CD4-positive, alpha-beta T cell (primary cell): ENCODE data around the gene SCGB1C2. TPM values are rescaled to one million over a fixed set of nuclear protein-coding genes. Genes with fewer than 3 reads are reported as not detected.

Experiments used
- ATAC-seq: fragments of 200-7000 bp; cut with Tn5 transposase; one replicate; pipeline ENCODE4 v1.10.0; 2022; ENCODE audit warnings: mild to moderate bottlenecking; ENCODE audit not compliant: poor library complexity
- CTCF ChIA-PET: fragments of 350-600 bp; sonication (Branson Sonifier 250); formaldehyde crosslinking; loops from one replicate; lab custom pipeline; 2021; ENCODE audit warnings: antibody characterized with exemption, inconsistent platforms; lab: Charles Lee
- POLR2A ChIA-PET: fragments of 350-600 bp; sonication (Branson Sonifier 250); formaldehyde crosslinking; loops from one replicate; lab custom pipeline; 2021; ENCODE audit warnings: antibody characterized with exemption, inconsistent platforms; lab: Charles Lee
- DNase-seq, 14 experiments: peaks; one replicate each; pipeline ENCODE4 v3.0.0-alpha.2; 2013 to 2020; ENCODE audit warnings: mixed read lengths in 2 of 14
- H3K27ac ChIP-seq, 2 donors: one replicate each; pipeline versions ENCODE4 v1.5.1 to v1.7.0; 2013; ENCODE audit warnings: low read length in 2 of 2, low read depth in 1 of 2, mild to moderate bottlenecking in 1 of 2
- H3K27me3 ChIP-seq, 2 experiments: 1 replicate in 1 of 2; 2 replicates in 1 of 2; pipeline versions ENCODE4 v1.6.1 to v1.7.0; 2013; ENCODE audit warnings: low read length in 2 of 2, control low read depth in 1 of 2, mild to moderate bottlenecking in 1 of 2, moderate library complexity in 1 of 2; ENCODE audit not compliant: insufficient read depth in 2 of 2, control insufficient read depth in 1 of 2
- H3K36me3 ChIP-seq: one replicate; pipeline ENCODE4 v1.6.1; 2013; ENCODE audit warnings: low read length, control low read depth; ENCODE audit not compliant: insufficient read depth
- H3K4me1 ChIP-seq: one replicate; pipeline ENCODE4 v1.6.1; 2013; ENCODE audit warnings: low read length, control low read depth; ENCODE audit not compliant: insufficient read depth
- H3K4me3 ChIP-seq: one replicate; pipeline ENCODE4 v1.5.1; 2013; ENCODE audit warnings: mild to moderate bottlenecking, low read length, moderate library complexity
- H3K9me3 ChIP-seq, 2 experiments: 1 replicate in 1 of 2; 2 replicates in 1 of 2; pipeline versions ENCODE4 v1.6.1 to v1.7.0; 2013; ENCODE audit warnings: low read length in 2 of 2, mild to moderate bottlenecking in 2 of 2, control low read depth in 1 of 2, moderate library complexity in 1 of 2; ENCODE audit not compliant: control insufficient read depth in 1 of 2, insufficient read depth in 1 of 2
- H3K27ac Mint-ChIP-seq: one replicate; pipeline ENCODE4 v1.8.0; 2020; ENCODE audit warnings: mixed read lengths
- H3K27me3 Mint-ChIP-seq: one replicate; pipeline ENCODE4 v1.8.0; 2021; ENCODE audit warnings: mixed read lengths
- H3K36me3 Mint-ChIP-seq: one replicate; pipeline ENCODE4 v1.8.0; 2021; ENCODE audit warnings: low read depth, mixed read lengths
- H3K4me1 Mint-ChIP-seq: one replicate; pipeline ENCODE4 v1.8.0; 2021; ENCODE audit warnings: low read depth, mixed read lengths
- H3K4me3 Mint-ChIP-seq: one replicate; pipeline ENCODE4 v1.8.0; 2020; ENCODE audit warnings: mild to moderate bottlenecking, mixed read lengths
- H3K9me3 Mint-ChIP-seq: one replicate; pipeline ENCODE4 v1.8.0; 2020; ENCODE audit warnings: mixed read lengths
- intact Hi-C, 2 experiments: fragments of 100-400 bp; cut with DNase I in 1 of 2; cut with micrococcal nuclease in 1 of 2; formaldehyde crosslinking; loops; one replicate each; pipeline versions ENCODE4 v1.15.1 to v1.9.0; 2023 to 2025; cut with DNase I, micrococcal nuclease
- total RNA-seq, 174 experiments: library from RNA in 2 of 174; stranded (reverse) in 2 of 174; gene quantifications; one replicate each; pipeline ENCODE4 v1.2.3 and lab custom pipeline; 2021 to 2026
- TF ChIP-seq, protein P1 (sequence below): fragments of 200-600 bp; IDR thresholded peaks from one replicate; pipeline ENCODE4 v1.8.0; 2022; ENCODE audit warnings: antibody characterized with exemption, mild to moderate bottlenecking

The SCGB1C2 gene
- total RNA-seq, 2 experiments from 2014 or later, result not detected

DNA sequence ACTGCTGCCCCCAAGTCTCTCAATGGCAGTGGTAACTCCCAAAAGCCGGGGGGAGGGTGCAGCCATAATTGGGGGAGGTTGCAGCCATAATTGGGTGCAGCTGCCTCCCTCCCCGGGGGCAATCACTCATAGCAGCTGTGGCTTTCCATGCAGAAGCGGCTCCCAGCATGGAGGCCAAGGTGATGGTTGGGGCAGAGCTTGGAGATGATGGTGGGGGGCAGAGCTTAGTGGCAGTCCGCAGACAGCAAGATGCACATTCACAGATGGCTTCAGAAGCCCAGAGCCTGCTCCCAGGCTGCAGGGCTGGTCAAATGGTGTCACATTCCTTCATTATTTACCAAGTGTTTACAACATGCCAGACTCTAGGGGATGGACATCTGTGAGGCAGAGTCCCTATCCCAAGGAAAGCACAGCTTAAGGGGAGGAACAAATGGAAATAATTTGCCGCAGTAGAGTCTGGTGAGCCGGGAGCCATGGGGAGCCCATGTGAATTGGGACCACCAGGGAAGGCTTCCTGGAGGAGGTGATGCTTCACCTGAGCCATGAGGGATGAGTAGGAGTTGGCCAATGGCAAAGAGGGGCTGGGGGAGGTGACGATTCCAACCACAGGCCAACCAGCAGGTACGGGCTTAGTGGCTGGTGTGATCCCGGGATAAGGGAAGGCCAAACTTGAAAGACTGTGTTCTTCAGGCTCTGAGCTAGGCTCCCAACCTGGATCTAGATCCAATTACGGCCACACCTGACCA is 36.0 kb downstream of the SCGB1C2 start:
- H3K4me1 Mint-ChIP-seq, result no peaks in the 10 kb centered on the region
- no peak overlapping the region for H3K4me3 Mint-ChIP-seq
- Histone ChIP-seq H3K36me3 (no peaks in the 10 kb centered on the region), H3K4me3 (no peak overlapping the region), H3K27ac (no peak overlapping the region), H3K9me3 (peaks cover 0 to 5% of the 10 kb centered on the region in 2 experiments), H3K4me1 (no peaks in the 10 kb centered on the region), H3K27me3 (peaks cover 6 to 11% of the 10 kb centered on the region in 2 experiments)
- no peaks in the 10 kb centered on the region for H3K36me3 Mint-ChIP-seq
- TF ChIP-seq, protein P1, sequence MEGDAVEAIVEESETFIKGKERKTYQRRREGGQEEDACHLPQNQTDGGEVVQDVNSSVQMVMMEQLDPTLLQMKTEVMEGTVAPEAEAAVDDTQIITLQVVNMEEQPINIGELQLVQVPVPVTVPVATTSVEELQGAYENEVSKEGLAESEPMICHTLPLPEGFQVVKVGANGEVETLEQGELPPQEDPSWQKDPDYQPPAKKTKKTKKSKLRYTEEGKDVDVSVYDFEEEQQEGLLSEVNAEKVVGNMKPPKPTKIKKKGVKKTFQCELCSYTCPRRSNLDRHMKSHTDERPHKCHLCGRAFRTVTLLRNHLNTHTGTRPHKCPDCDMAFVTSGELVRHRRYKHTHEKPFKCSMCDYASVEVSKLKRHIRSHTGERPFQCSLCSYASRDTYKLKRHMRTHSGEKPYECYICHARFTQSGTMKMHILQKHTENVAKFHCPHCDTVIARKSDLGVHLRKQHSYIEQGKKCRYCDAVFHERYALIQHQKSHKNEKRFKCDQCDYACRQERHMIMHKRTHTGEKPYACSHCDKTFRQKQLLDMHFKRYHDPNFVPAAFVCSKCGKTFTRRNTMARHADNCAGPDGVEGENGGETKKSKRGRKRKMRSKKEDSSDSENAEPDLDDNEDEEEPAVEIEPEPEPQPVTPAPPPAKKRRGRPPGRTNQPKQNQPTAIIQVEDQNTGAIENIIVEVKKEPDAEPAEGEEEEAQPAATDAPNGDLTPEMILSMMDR, result no peak
- intact Hi-C loops, result no loop called here
- CTCF ChIA-PET, result no interaction called here
- H3K9me3 Mint-ChIP-seq, result no peaks in the 10 kb centered on the region
- DNase-seq (no peak), ATAC-seq (no peak)
- POLR2A ChIA-PET, result no interaction called here
- H3K27ac Mint-ChIP-seq, result no peak overlapping the region
- peaks cover 17% of the 10 kb centered on the region for H3K27me3 Mint-ChIP-seq

DNA sequence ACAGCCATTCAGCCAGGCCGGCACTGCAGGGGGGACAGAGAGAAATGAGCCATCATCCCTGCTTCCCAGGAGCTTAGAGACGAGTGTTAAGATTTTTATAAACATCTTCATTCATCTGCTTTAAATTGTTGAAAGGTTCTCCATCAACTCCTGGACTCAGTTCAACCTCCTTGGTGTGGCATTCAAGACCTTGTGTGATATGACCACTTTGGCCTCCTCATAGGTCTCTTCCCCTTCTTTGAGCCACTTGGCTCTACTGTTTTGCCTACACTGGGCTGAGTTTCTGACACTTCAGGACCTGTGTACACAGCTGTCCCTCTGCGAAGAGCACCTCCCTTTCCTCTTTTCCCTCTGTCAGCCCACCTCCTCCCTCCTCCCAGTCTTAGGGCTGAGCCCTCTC is 39.8 kb downstream of the SCGB1C2 start:
- Histone ChIP-seq H3K9me3 (peaks cover 0 to 15% of the 10 kb centered on the region in 2 experiments), H3K4me1 (no peaks in the 10 kb centered on the region), H3K4me3 (no peak overlapping the region), H3K36me3 (no peaks in the 10 kb centered on the region), H3K27me3 (peaks cover 23 to 32% of the 10 kb centered on the region in 2 experiments), H3K27ac (no peak overlapping the region)
- intact Hi-C loops, result no loop called here
- TF ChIP-seq, protein P1, result no peak
- DNase-seq (no peak), ATAC-seq (no peak)
- Mint-ChIP-seq H3K36me3 (no peaks in the 10 kb centered on the region), H3K4me1 (no peaks in the 10 kb centered on the region), H3K27ac (no peak overlapping the region), H3K27me3 (peaks cover 26% of the 10 kb centered on the region), H3K9me3 (no peaks in the 10 kb centered on the region), H3K4me3 (no peak overlapping the region)
- ChIA-PET CTCF (no interaction called here), POLR2A (no interaction called here)

DNA sequence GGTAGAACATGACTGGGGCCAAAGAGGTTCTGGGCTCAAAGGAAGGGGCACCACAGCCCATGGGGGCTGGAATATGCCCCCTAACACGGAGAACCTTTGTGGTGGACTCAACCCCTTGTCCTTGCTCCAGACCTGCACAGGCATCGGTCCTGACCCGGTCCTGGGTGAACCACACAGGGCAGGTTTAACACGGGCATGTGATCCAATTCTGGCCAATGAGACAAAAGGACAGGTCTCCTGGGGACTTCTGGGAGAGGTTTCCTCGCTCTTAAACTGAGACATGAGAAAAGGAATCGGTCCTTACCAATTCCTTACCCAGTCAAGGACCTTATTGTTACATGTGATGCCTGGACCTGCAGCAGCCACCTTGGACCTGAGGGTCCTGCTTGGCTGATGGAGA is 40.4 kb downstream of the SCGB1C2 start:
- ChIA-PET POLR2A (no interaction called here), CTCF (no interaction called here)
- Histone ChIP-seq H3K9me3 (peaks cover 0 to 19% of the 10 kb centered on the region in 2 experiments), H3K27me3 (peaks cover 29 to 38% of the 10 kb centered on the region in 2 experiments), H3K36me3 (no peaks in the 10 kb centered on the region), H3K27ac (no peak overlapping the region), H3K4me3 (no peak overlapping the region), H3K4me1 (no peaks in the 10 kb centered on the region)
- no peak for DNase-seq
- no peaks in the 10 kb centered on the region for H3K9me3 Mint-ChIP-seq
- H3K27ac Mint-ChIP-seq, result no peak overlapping the region
- peaks cover 32% of the 10 kb centered on the region for H3K27me3 Mint-ChIP-seq
- TF ChIP-seq, protein P1, result no peak
- H3K4me3 Mint-ChIP-seq, result no peak overlapping the region
- ATAC-seq, result no peak
- H3K36me3 Mint-ChIP-seq, result no peaks in the 10 kb centered on the region
- intact Hi-C loops, result no loop called here
- no peaks in the 10 kb centered on the region for H3K4me1 Mint-ChIP-seq
